HG03460 (cell line): ENCODE measurements around the gene ANGPTL2.

Source experiments
- ATAC-seq: cut with Tn5 transposase; IDR thresholded peaks from one replicate; pipeline ENCODE4 v1.9.1; 2021; ENCODE audit not compliant: unreplicated experiment

ANGPTL2 gene

GRCh38 chr9:127097683-127098082, 24.8 kb downstream of the ANGPTL2 start:
- no peak for ATAC-seq

GRCh38 chr9:127096208-127096607, 26.2 kb downstream of the ANGPTL2 start:
- no peak for ATAC-seq

DNA sequence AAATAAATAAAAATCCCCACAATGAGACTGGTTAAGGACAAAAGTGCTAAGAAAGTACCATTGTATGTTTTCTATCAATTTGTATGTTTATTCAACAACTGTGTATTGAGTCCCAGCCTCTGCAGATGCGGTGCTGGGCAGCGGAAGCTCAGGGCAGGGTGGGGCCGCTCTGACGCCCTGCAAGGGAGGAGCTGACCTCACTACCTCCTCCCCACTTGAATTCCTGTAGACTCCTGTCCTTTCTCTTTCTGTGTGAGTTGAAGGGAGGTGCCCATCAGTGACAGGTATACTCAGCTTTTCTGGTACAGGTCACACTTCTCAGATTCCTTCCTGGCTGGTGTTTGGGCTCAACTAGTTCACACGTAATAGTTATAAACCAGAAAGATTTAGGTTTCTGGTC, 27.0 kb downstream of the ANGPTL2 start:
- ATAC-seq: no peak

DNA sequence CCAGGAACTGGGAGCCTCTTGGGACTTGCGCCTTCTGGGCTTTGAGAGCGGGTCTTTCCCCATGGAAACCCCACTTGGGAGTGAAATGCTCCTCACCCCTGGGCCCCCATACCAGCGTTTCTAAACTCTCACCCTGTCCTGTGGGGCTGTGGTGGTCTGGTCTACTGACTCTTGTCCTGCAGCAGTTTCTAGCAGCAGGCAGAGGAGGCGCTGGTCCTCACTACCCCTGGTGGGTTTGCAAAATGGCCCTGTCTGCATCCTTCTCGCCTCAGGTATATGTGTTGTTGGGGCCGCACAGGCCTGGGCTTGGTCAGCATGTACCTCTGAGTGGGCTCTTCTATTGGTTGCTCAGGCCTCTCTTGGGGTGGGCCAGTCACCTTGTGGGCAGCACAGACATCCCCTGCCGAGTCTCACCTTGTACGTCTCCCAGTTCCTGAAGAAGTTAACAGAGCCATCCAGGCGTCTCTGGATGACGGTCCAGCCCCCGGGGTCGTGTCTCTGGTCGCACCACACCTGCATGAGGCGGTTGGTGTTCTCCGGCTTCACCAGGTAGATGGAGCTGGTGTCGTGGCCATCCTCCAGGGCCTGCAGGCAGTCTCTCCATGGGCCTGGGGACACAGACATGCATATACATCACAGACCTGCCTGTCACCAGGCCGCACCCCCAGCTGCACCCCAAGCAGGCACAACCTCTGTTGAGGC, 29.0 kb downstream of the ANGPTL2 start:
- ATAC-seq: no peak

DNA sequence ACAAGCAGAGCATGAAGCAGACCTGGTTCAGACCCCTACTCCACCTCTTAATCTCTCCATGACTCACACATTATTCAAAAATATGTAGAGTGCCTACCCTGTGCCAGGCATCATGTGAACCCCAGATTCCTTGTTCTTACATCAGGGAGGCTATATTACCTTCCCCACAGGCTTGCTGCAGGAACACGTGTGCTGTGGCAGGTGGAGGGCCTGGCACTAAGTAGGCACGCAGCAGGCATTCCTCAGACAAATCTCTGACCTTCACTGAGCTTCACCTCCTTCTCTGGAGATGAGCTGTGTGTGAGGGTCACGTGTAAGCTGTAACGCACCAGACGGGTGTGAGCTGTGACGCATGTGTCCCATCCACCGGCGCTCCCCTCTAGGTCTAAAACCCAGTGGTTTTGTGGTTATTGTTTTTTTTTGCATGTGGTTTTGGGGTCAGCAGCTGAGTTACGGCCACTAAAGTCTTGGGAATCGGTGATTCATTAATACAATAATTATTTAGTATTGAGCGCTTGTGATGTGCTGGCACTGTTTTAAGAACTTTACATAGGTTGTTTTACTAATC, 30.3 kb downstream of the ANGPTL2 start:
- no peak for ATAC-seq

DNA sequence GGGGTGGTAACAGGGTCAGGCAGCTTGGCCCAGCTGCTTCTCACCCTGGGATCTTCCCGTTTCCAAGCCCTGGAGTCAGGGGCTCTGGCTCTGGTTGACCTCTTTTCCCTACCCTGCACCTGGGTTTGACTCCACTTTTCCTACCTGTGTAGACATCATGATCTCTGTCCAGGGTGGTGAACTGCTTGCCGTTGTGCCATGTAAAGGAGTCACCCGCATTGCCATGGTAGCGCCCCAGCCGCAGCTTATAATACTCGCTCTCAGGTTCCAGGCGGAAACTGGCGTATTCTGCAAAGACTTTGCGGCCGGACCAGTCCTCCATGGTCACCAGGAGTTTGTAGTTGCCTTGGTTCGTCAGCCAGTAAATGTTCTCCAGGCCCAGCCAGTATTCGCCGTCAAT, 30.9 kb downstream of the ANGPTL2 start:
- ATAC-seq: no peak

- ATAC-seq: no peak
Observed at GRCh38 chr9:127090341-127090985, 32.0 kb downstream of the ANGPTL2 start.

GRCh38 chr9:127089631-127090081, 32.8 kb downstream of the ANGPTL2 start:
- ATAC-seq: no peak

GRCh38 chr9:127088724-127089615, 33.5 kb downstream of the ANGPTL2 start:
- ATAC-seq: no peak

DNA sequence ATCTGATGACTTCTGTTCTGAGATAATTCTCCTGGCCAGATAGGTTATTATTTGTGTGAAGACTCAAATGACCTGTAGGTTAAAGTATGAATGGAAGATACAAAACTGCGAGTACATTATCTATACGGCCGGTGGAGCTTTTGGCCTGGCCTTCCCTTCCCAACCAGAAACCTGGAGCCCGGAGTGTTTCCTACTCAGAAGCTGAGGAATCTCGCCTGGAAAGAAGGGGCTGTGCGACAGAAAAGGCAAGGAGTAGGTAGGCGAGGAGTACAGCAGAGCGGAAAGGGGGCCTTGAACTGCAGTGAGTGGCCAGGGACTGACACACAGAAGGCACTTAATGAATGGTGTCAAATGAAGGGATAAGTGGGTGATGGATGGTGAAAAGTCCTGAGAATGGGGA, 34.6 kb downstream of the ANGPTL2 start:
- ATAC-seq: no peak

DNA sequence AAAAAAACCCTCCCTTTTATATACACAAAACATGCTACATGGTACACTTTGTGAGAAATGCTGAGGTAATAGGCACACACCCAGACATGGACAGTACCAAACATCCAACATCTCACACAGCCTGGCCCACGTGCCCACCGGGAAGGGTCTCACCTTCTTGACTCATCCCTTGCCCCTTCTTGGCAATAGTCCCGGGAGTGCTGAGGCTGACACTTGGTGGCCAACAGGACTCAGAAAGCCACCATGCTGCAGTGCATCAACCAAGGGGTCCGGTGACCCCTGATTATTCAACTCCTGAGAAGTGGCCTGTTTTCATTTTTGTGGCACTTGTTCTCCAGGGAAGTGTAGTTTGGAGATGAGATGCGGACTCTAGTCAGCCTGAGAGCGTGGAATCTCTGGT, 35.0 kb downstream of the ANGPTL2 start:
- no peak for ATAC-seq

DNA sequence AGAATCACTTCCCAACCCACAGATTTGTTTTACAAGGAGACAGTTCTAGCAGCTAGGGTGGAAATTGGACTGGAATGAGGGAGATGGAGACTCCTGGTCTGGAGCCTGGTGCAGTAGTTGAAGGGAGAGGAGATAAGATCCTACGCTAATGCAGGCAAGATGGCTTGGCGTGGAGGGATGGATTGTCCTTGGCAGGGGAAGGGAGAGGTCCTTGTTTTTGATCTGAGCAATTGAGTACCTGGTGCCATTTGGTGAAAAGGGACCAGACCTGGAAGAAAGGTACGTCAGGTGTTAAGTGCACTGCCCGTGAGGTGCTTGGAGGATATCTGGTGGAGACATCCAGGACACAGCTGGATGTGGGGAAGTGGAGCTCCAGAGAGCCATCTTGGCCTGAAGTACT, 35.7 kb downstream of the ANGPTL2 start:
- ATAC-seq: no peak

GRCh38 chr9:127085186-127085585, 37.2 kb downstream of the ANGPTL2 start:
- ATAC-seq: no peak

DNA sequence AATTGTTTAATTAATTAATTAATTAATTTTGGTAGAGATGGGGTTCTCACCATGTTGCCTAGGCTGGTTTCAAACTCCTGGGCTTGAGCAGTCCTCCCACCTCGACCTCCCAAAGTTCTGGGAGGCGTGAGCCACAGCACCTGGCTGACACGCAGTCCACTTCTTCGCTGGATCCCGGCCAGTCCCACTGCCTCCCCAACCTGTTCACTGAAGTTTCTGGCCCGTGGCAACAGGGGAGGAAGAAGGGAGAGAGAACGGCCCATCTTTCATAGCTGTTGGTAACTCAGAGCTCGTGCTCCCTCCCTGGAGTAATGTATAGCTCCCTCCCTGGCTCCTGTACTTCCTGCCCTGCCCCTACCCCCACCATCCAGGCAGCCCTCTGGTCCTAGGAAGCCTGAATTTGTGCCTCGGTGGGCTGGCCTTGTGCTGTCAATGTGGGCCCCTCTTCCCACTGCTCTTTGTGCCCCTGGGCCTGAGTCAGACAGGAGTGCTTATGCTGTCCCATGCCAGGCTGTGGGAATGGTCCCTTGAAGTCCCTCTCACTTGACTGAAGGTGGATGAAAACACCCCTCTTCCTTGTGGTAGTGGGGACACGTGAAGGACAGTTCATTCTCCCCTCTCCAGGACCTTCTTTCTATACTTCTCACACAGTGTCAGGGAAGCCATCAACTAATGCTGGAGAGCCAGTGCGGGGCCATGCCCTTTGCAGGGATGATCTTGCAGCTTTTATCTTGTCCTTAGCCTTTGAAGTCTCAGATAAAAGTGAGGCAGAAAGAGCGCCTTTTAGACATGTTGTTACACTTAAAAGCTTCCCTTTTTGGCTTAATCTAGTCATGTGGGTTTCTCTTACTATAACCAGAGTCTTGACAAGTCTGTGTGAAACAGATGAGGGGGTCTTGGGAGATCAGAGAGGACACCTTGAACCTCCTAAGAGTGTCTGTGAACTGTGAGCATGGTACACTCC, 38.1 kb downstream of the ANGPTL2 start:
- no peak for ATAC-seq

DNA sequence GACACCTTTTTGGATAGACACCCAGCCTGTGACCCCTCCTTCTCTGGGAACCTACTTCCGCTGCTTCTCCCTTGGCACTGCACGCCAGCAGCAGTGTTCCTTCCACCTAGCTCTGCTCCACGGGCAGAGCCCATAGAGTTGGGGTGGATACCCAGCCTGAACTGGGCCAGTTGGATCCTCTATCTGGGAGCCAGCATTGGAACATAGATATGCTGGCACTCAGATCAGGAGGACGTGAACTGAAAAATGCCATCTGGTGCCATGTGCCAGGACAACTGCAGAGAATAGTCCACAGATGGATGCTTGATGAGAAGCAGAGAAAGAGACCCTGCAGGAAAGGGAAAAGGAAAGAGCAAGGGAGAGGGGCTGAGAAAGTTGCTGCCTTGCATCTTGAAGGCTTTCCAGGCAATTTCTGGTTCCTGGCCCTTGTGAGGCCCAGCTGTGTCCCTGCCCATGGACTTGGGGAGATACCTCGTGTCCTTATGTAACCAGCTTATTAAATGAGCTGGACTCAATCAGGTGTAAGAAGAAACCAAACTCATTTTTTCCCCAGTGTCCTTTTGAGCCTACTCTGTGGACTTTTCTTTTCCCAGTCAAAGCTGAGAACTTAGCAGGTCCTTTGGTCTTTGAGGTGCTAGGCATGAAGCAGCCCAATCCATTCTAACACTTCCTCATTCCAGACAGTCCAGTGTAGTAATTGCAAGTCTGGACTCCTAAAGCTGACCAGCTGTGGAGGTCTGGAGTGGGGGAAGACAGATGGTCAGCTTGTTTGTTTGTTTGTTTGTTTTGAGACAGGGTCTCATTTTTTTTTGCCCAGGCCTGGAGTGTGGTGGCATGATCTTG, 39.1 kb downstream of the ANGPTL2 start:
- ATAC-seq: no peak

GRCh38 chr9:127081250-127082185, 40.9 kb downstream of the ANGPTL2 start:
- no peak for ATAC-seq

GRCh38 chr9:127079446-127080140, 42.8 kb downstream of the ANGPTL2 start:
- ATAC-seq: no peak

- no peak for ATAC-seq
Observed at GRCh38 chr9:127078988-127079387, 43.4 kb downstream of the ANGPTL2 start.
